Body of pancreas (tissue), 4 donors: ENCODE results near the gene CBX4. TPM values are rescaled to one million over a fixed set of nuclear protein-coding genes. Genes with fewer than 3 reads are reported as not detected.

ENCODE experiments used
- ATAC-seq: fragments of 150-250 bp; one replicate; pipeline ENCODE4 v1.9.1; 2016
- DNase-seq, 4 donors: peaks; one replicate each; pipeline ENCODE4 v3.0.0-alpha.2; 2019
- H3K27ac ChIP-seq, 4 donors: fragments of 200-600 bp; sonication (generic); 1 replicate in 3 of 4; 2 replicates in 1 of 4; pipeline versions ENCODE4 v1.5.1 to v1.6.1; 2016 to 2019; ENCODE audit warnings: mild to moderate bottlenecking in 1 of 4, mixed read lengths in 1 of 4, moderate library complexity in 1 of 4
- H3K27me3 ChIP-seq, 2 donors: fragments of 200-600 bp; sonication (generic); one replicate each; pipeline ENCODE4 v1.6.0; 2016; ENCODE audit warnings: mild to moderate bottlenecking in 1 of 2
- H3K36me3 ChIP-seq, 2 donors: fragments of 200-600 bp; sonication (generic); replicated peaks in 1 of 2; 2 replicates each; pipeline ENCODE4 v1.5.1; 2016; ENCODE audit warnings: low read depth in 2 of 2; ENCODE audit not compliant: insufficient read depth in 1 of 2
- H3K4me1 ChIP-seq: fragments of 200-600 bp; sonication (generic); one replicate; pipeline ENCODE4 v1.6.0; 2016
- H3K4me3 ChIP-seq, 2 donors: fragments of 200-600 bp; sonication (generic); 1 replicate in 1 of 2; 2 replicates in 1 of 2; pipeline ENCODE4 v1.5.1; 2016 to 2019
- H3K9me3 ChIP-seq, 3 donors: fragments of 200-600 bp; sonication (generic); 1 replicate in 2 of 3; 2 replicates in 1 of 3; pipeline ENCODE4 v1.5.1; 2016
- CTCF ChIP-seq, 7 experiments: fragments of 450-650 bp in 4 of 7; fragments of 200-600 bp in 3 of 7; sonication (generic) in 3 of 7; IDR thresholded peaks; one replicate each; pipeline ENCODE4 v1.5.1; 2016 to 2019; ENCODE audit warnings: antibody characterized with exemption in 7 of 7
- POLR2A ChIP-seq, 3 donors: fragments of 450-650 bp; IDR thresholded peaks; one replicate each; pipeline ENCODE4 v1.6.1; 2016; ENCODE audit warnings: antibody characterized with exemption in 3 of 3, mild to moderate bottlenecking in 2 of 3
- WGBS, 2 donors: methylation state at CpG; one replicate each; pipeline ENCODE4 v1.1.5; 2017; 5-methylcytosine and 5-hydroxymethylcytosine counted together
- intact Hi-C: fragments of 100-400 bp; cut with DNase I; formaldehyde crosslinking; loops from one replicate; pipeline ENCODE4 v1.15.1; 2023
- total RNA-seq, 2 donors: library from RNA; depleted of rRNA; stranded (reverse); fragments of >200 nt; gene quantifications; one replicate each; pipeline ENCODE4 v1.1.0, GENCODE V29; 2016

CBX4 gene
- total RNA-seq, 2 donors from 2014 or later, result 15.6 to 17.8 TPM

GRCh38 chr17:79796763-79797491 lies 42.3 kb downstream of the CBX4 start, which contains the start of gene CBX8:
TSS of gene CBX8 (minus strand) at chr17:79797077. CDS start at chr17:79796998, 79 bp downstream.
- Histone ChIP-seq H3K36me3 (no peaks in the 10 kb centered on the region), H3K4me1 (peaks cover 48% of the 10 kb centered on the region), H3K4me3 (peak within 1 kb of the TSS; percentile 44 to 73), H3K9me3 (no peaks in the 10 kb centered on the region), H3K27me3 (peaks cover 5 to 40% of the 10 kb centered on the region in 2 donors), H3K27ac (peak within 1 kb of the TSS; percentile 74 to 91 (median 82))
- TF ChIP-seq POLR2A (IDR thresholded peaks at IDR 0.05), result peak in 2 of 3 donors; percentile 55 to 58
- peak in 3 of 7 experiments; percentile 14 to 56 (median 37) for TF ChIP-seq CTCF (IDR thresholded peaks at IDR 0.05)
- 1 to 2% methylated on average over 28 to 68 of the region's 79 CpGs for WGBS, 2 donors
- intact Hi-C loops, result loop anchor here (10.0 kb wide), 1 partner anchor 48 kb away; no protein-coding TSS in a partner anchor
- DNase-seq (peak; percentile 100), ATAC-seq (peak; percentile 92)

- ATAC-seq (no peak), DNase-seq (no peak)
- H3K4me1 ChIP-seq, result peaks cover 48% of the 10 kb centered on the region
- H3K4me3 ChIP-seq, result peak overlapping the region in 1 of 2 donors; percentile 44
- no peaks in the 10 kb centered on the region for H3K36me3 ChIP-seq
- 1 to 2% methylated on average over 14 to 18 of the region's 19 CpGs for WGBS, 2 donors
- TF ChIP-seq CTCF (IDR thresholded peaks at IDR 0.05), result no peak
- no peak for TF ChIP-seq POLR2A (IDR thresholded peaks at IDR 0.05)
- no peaks in the 10 kb centered on the region for H3K9me3 ChIP-seq
- intact Hi-C loops, result loop anchor here (10.0 kb wide), 1 partner anchor 48 kb away; no protein-coding TSS in a partner anchor
- H3K27ac ChIP-seq, result peak overlapping the region; percentile 74 to 91 (median 82)
- peaks cover 5 to 40% of the 10 kb centered on the region in 2 donors for H3K27me3 ChIP-seq
Measured at GRCh38 chr17:79796444-79796762, 42.8 kb downstream of the CBX4 start.

GRCh38 chr17:79795795-79796443 lies 43.3 kb downstream of the CBX4 start:
- 73 to 77% methylated on average over 8 of the region's 8 CpGs for WGBS, 2 donors
- no peak overlapping the region for H3K27ac ChIP-seq
- intact Hi-C loops, result loop anchor here (10.0 kb wide), 1 partner anchor 49 kb away; no protein-coding TSS in a partner anchor
- no peak for DNase-seq
- H3K9me3 ChIP-seq, result no peaks in the 10 kb centered on the region
- peak overlapping the region in 1 of 2 donors; percentile 44 for H3K4me3 ChIP-seq
- peaks cover 5 to 40% of the 10 kb centered on the region in 2 donors for H3K27me3 ChIP-seq
- peaks cover 48% of the 10 kb centered on the region for H3K4me1 ChIP-seq
- TF ChIP-seq CTCF (IDR thresholded peaks at IDR 0.05) (no peak), POLR2A (IDR thresholded peaks at IDR 0.05) (no peak)
- no peaks in the 10 kb centered on the region for H3K36me3 ChIP-seq
- ATAC-seq, result no peak

GRCh38 chr17:79794659-79795511 lies 44.4 kb downstream of the CBX4 start:
- intact Hi-C loops, result loop anchor here (10.0 kb wide), 1 partner anchor 50 kb away; no protein-coding TSS in a partner anchor
- DNase-seq, result no peak
- no peak for ATAC-seq
- no peak overlapping the region for H3K27ac ChIP-seq
- peaks cover 46% of the 10 kb centered on the region for H3K4me1 ChIP-seq
- H3K36me3 ChIP-seq, result no peaks in the 10 kb centered on the region
- H3K27me3 ChIP-seq, result peaks cover 5 to 41% of the 10 kb centered on the region in 2 donors
- WGBS, 2 donors, result 87 to 94% methylated on average over 35 to 44 of the region's 47 CpGs
- TF ChIP-seq CTCF (IDR thresholded peaks at IDR 0.05) (no peak), POLR2A (IDR thresholded peaks at IDR 0.05) (no peak)
- no peak overlapping the region for H3K4me3 ChIP-seq
- no peaks in the 10 kb centered on the region for H3K9me3 ChIP-seq
